ENCODE measurements around the gene AFDN. TPM values are rescaled to one million over a fixed set of nuclear protein-coding genes. Genes with fewer than 3 reads are reported as not detected.

AFDN gene
- total RNA-seq, 1 experiment from 2014 or later: 177 TPM

GRCh38 chr6:167956491-167956890 lies 129.8 kb downstream of the AFDN start:
- no peaks in the 10 kb centered on the region for H3K9me3 ChIP-seq
- peaks cover 31% of the 10 kb centered on the region for H3K4me1 Mint-ChIP-seq (ENCODE audit: low read depth, unreplicated experiment)
- peak overlapping the region; percentile 86 for H3K27ac Mint-ChIP-seq (ENCODE audit: unreplicated experiment)
- H3K4me3 ChIP-seq (ENCODE audit: low read depth, low read length): no peak overlapping the region
- H3K36me3 ChIP-seq (ENCODE audit: control insufficient read depth, insufficient read depth, low read length): peaks cover 2% of the 10 kb centered on the region
- H3K27me3 ChIP-seq (replicated peaks; ENCODE audit: control insufficient read depth, insufficient read depth, low read length): no peaks in the 10 kb centered on the region
- ChIA-PET CTCF (no interaction called here), POLR2A (no interaction called here)
- BruUV-seq (replicated peaks): no TSS peak
- TF ChIP-seq, protein P1, sequence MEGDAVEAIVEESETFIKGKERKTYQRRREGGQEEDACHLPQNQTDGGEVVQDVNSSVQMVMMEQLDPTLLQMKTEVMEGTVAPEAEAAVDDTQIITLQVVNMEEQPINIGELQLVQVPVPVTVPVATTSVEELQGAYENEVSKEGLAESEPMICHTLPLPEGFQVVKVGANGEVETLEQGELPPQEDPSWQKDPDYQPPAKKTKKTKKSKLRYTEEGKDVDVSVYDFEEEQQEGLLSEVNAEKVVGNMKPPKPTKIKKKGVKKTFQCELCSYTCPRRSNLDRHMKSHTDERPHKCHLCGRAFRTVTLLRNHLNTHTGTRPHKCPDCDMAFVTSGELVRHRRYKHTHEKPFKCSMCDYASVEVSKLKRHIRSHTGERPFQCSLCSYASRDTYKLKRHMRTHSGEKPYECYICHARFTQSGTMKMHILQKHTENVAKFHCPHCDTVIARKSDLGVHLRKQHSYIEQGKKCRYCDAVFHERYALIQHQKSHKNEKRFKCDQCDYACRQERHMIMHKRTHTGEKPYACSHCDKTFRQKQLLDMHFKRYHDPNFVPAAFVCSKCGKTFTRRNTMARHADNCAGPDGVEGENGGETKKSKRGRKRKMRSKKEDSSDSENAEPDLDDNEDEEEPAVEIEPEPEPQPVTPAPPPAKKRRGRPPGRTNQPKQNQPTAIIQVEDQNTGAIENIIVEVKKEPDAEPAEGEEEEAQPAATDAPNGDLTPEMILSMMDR (IDR thresholded peaks at IDR 0.05; ENCODE audit: insufficient read depth in 1 of 2, low read depth in 1 of 2, low read length in 1 of 2, severe bottlenecking in 1 of 2, unreplicated experiment in 1 of 2): no peak
- H3K9me3 Mint-ChIP-seq (ENCODE audit: unreplicated experiment): no peaks in the 10 kb centered on the region
- DNase-seq: no peak
- peaks cover 58% of the 10 kb centered on the region for H3K36me3 Mint-ChIP-seq (ENCODE audit: insufficient read depth, unreplicated experiment)
- H3K4me1 ChIP-seq: peaks cover 18% of the 10 kb centered on the region
- H3K4me3 Mint-ChIP-seq (ENCODE audit: unreplicated experiment): no peak overlapping the region
- intact Hi-C loops (cut with micrococcal nuclease; ENCODE audit: unreplicated experiment): no loop called here
- no peaks in the 10 kb centered on the region for H3K27me3 Mint-ChIP-seq (ENCODE audit: insufficient read depth, unreplicated experiment)

DNA sequence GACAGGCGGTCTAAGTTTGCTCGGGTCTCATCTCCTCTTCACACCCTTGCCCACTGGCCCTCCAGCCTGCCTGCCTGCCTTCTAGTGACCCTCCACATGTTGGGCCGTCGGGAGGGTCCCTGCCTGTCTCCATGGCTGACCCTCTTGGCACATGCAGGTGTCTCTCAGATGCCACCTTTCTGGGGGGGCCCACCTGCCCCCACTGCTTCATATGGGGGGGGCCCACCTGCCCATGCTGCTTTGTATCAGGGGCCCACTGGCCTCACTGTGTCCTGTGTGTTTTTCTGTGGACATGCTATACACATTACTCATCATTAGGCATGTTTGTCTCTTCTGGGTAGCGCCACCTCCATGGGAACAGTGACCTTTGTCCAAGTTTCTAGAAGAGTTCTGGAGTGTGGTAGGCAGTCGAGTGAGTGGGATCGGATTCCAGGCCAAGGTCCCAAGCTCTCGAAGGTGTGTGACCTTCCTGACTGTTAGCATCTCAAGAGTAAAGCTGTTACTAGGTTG lies 130.3 kb downstream of the AFDN start:
- H3K9me3 ChIP-seq: no peaks in the 10 kb centered on the region
- peaks cover 23% of the 10 kb centered on the region for H3K4me1 ChIP-seq
- no peak for DNase-seq
- ChIA-PET POLR2A (no interaction called here), CTCF (interaction anchor here (0.9 kb wide), 1 partner anchor 606 kb away, joined by 5 read pairs; no protein-coding TSS in a partner anchor)
- Mint-ChIP-seq H3K27me3 (ENCODE audit: insufficient read depth, unreplicated experiment) (no peaks in the 10 kb centered on the region), H3K9me3 (ENCODE audit: unreplicated experiment) (peaks cover 3% of the 10 kb centered on the region), H3K4me3 (ENCODE audit: unreplicated experiment) (no peak overlapping the region), H3K27ac (ENCODE audit: unreplicated experiment) (peak overlapping the region; percentile 86), H3K4me1 (ENCODE audit: low read depth, unreplicated experiment) (peaks cover 31% of the 10 kb centered on the region), H3K36me3 (ENCODE audit: insufficient read depth, unreplicated experiment) (peaks cover 58% of the 10 kb centered on the region)
- intact Hi-C loops (cut with micrococcal nuclease; ENCODE audit: unreplicated experiment): no loop called here
- H3K4me3 ChIP-seq (ENCODE audit: low read depth, low read length): no peak overlapping the region
- no TSS peak for BruUV-seq (replicated peaks)
- TF ChIP-seq, protein P1 (IDR thresholded peaks at IDR 0.05; ENCODE audit: insufficient read depth in 1 of 2, low read depth in 1 of 2, low read length in 1 of 2, severe bottlenecking in 1 of 2, unreplicated experiment in 1 of 2): no peak
- peaks cover under 1% of the 10 kb centered on the region; the same call in 1 of the 2 replicates for H3K36me3 ChIP-seq (ENCODE audit: control insufficient read depth, insufficient read depth, low read length)
- no peaks in the 10 kb centered on the region for H3K27me3 ChIP-seq (replicated peaks; ENCODE audit: control insufficient read depth, insufficient read depth, low read length)

GRCh38 chr6:167957626-167958025 lies 130.9 kb downstream of the AFDN start:
- no TSS peak for BruUV-seq (replicated peaks)
- peaks cover 4% of the 10 kb centered on the region; the same call in 1 of the 2 replicates for H3K36me3 ChIP-seq (ENCODE audit: control insufficient read depth, insufficient read depth, low read length)
- H3K36me3 Mint-ChIP-seq (ENCODE audit: insufficient read depth, unreplicated experiment): peaks cover 62% of the 10 kb centered on the region
- peaks cover 9% of the 10 kb centered on the region for H3K9me3 Mint-ChIP-seq (ENCODE audit: unreplicated experiment)
- H3K27me3 ChIP-seq (replicated peaks; ENCODE audit: control insufficient read depth, insufficient read depth, low read length): no peaks in the 10 kb centered on the region
- POLR2A ChIA-PET: no interaction called here
- CTCF ChIA-PET: interaction anchor here (0.9 kb wide), 1 partner anchor 606 kb away, joined by 5 read pairs; no protein-coding TSS in a partner anchor
- intact Hi-C loops (cut with micrococcal nuclease; ENCODE audit: unreplicated experiment): no loop called here
- no peak overlapping the region for H3K4me3 ChIP-seq (ENCODE audit: low read depth, low read length)
- no peaks in the 10 kb centered on the region for H3K27me3 Mint-ChIP-seq (ENCODE audit: insufficient read depth, unreplicated experiment)
- no peak overlapping the region for H3K4me3 Mint-ChIP-seq (ENCODE audit: unreplicated experiment)
- no peaks in the 10 kb centered on the region for H3K9me3 ChIP-seq
- H3K4me1 ChIP-seq: peaks cover 29% of the 10 kb centered on the region
- TF ChIP-seq, protein P1 (IDR thresholded peaks at IDR 0.05; ENCODE audit: insufficient read depth in 1 of 2, low read depth in 1 of 2, low read length in 1 of 2, severe bottlenecking in 1 of 2, unreplicated experiment in 1 of 2): no peak
- H3K4me1 Mint-ChIP-seq (ENCODE audit: low read depth, unreplicated experiment): peaks cover 34% of the 10 kb centered on the region
- DNase-seq: no peak
- H3K27ac Mint-ChIP-seq (ENCODE audit: unreplicated experiment): no peak overlapping the region

Measured in Caco-2 (cell line).